ENCODE data around the gene KDM7A. TPM values are rescaled to one million over a fixed set of nuclear protein-coding genes. Genes with fewer than 3 reads are reported as not detected.

The KDM7A gene
- total RNA-seq, 1 experiment from 2014 or later: 5.1 TPM

- no TSS peak for BruUV-seq (replicated peaks)
- no peaks in the 10 kb centered on the region for H3K9me3 Mint-ChIP-seq (ENCODE audit: unreplicated experiment)
- no peak for DNase-seq
- intact Hi-C loops (cut with micrococcal nuclease; ENCODE audit: unreplicated experiment): no loop called here
- H3K36me3 Mint-ChIP-seq (ENCODE audit: insufficient read depth, unreplicated experiment): peaks cover 6% of the 10 kb centered on the region
- TF ChIP-seq CTCF (IDR thresholded peaks at IDR 0.05; ENCODE audit: insufficient read depth in 1 of 2, low read depth in 1 of 2, low read length in 1 of 2, severe bottlenecking in 1 of 2, unreplicated experiment in 1 of 2): no peak
- no peak overlapping the region for H3K27ac Mint-ChIP-seq (ENCODE audit: unreplicated experiment)
- ChIA-PET POLR2A (no interaction called here), CTCF (no interaction called here)
- Histone ChIP-seq H3K4me1 (no peaks in the 10 kb centered on the region), H3K27me3 (replicated peaks; ENCODE audit: control insufficient read depth, insufficient read depth, low read length) (no peaks in the 10 kb centered on the region), H3K4me3 (ENCODE audit: low read depth, low read length) (no peak overlapping the region), H3K9me3 (no peaks in the 10 kb centered on the region), H3K36me3 (ENCODE audit: control insufficient read depth, insufficient read depth, low read length) (no peaks in the 10 kb centered on the region)
- H3K4me1 Mint-ChIP-seq (ENCODE audit: low read depth, unreplicated experiment): peaks cover 8% of the 10 kb centered on the region
- H3K27me3 Mint-ChIP-seq (ENCODE audit: insufficient read depth, unreplicated experiment): no peaks in the 10 kb centered on the region
- no peak overlapping the region for H3K4me3 Mint-ChIP-seq (ENCODE audit: unreplicated experiment)
These were observed 120.2 kb downstream of the KDM7A start for GRCh38 chr7:140056431-140057142.

- BruUV-seq (replicated peaks): no TSS peak
- intact Hi-C loops (cut with micrococcal nuclease; ENCODE audit: unreplicated experiment): no loop called here
- CTCF ChIA-PET: no interaction called here
These were observed 121.0 kb downstream of the KDM7A start for GRCh38 chr7:140055833-140056232.

GRCh38 chr7:140054751-140055150 lies 122.0 kb downstream of the KDM7A start:
- intact Hi-C loops (cut with micrococcal nuclease; ENCODE audit: unreplicated experiment): no loop called here
- no peaks in the 10 kb centered on the region for H3K36me3 ChIP-seq (ENCODE audit: control insufficient read depth, insufficient read depth, low read length)
- no peaks in the 10 kb centered on the region for H3K27me3 Mint-ChIP-seq (ENCODE audit: insufficient read depth, unreplicated experiment)
- no TSS peak for BruUV-seq (replicated peaks)
- H3K27ac Mint-ChIP-seq (ENCODE audit: unreplicated experiment): no peak overlapping the region
- no peak for DNase-seq
- H3K4me1 Mint-ChIP-seq (ENCODE audit: low read depth, unreplicated experiment): peaks cover 1% of the 10 kb centered on the region
- peaks cover 2% of the 10 kb centered on the region for H3K4me1 ChIP-seq
- peaks cover 6% of the 10 kb centered on the region for H3K36me3 Mint-ChIP-seq (ENCODE audit: insufficient read depth, unreplicated experiment)
- ChIA-PET CTCF (no interaction called here), POLR2A (no interaction called here)
- no peaks in the 10 kb centered on the region for H3K27me3 ChIP-seq (replicated peaks; ENCODE audit: control insufficient read depth, insufficient read depth, low read length)
- no peak for TF ChIP-seq CTCF (IDR thresholded peaks at IDR 0.05; ENCODE audit: insufficient read depth in 1 of 2, low read depth in 1 of 2, low read length in 1 of 2, severe bottlenecking in 1 of 2, unreplicated experiment in 1 of 2)
- no peak overlapping the region for H3K4me3 Mint-ChIP-seq (ENCODE audit: unreplicated experiment)
- no peak overlapping the region for H3K4me3 ChIP-seq (ENCODE audit: low read depth, low read length)
- no peaks in the 10 kb centered on the region for H3K9me3 ChIP-seq
- H3K9me3 Mint-ChIP-seq (ENCODE audit: unreplicated experiment): no peaks in the 10 kb centered on the region

More at GRCh38 chr7:140055833-140056232, 121.0 kb downstream of the KDM7A start:
- H3K9me3 ChIP-seq: no peaks in the 10 kb centered on the region
- H3K4me3 Mint-ChIP-seq (ENCODE audit: unreplicated experiment): no peak overlapping the region
- H3K4me3 ChIP-seq (ENCODE audit: low read depth, low read length): no peak overlapping the region
- no peaks in the 10 kb centered on the region for H3K27me3 Mint-ChIP-seq (ENCODE audit: insufficient read depth, unreplicated experiment)
- H3K4me1 Mint-ChIP-seq (ENCODE audit: low read depth, unreplicated experiment): peaks cover 5% of the 10 kb centered on the region
- H3K36me3 Mint-ChIP-seq (ENCODE audit: insufficient read depth, unreplicated experiment): peaks cover 6% of the 10 kb centered on the region
- H3K4me1 ChIP-seq: no peaks in the 10 kb centered on the region
- no peak for TF ChIP-seq CTCF (IDR thresholded peaks at IDR 0.05; ENCODE audit: insufficient read depth in 1 of 2, low read depth in 1 of 2, low read length in 1 of 2, severe bottlenecking in 1 of 2, unreplicated experiment in 1 of 2)
- no peak overlapping the region for H3K27ac Mint-ChIP-seq (ENCODE audit: unreplicated experiment)
- POLR2A ChIA-PET: no interaction called here
- H3K27me3 ChIP-seq (replicated peaks; ENCODE audit: control insufficient read depth, insufficient read depth, low read length): no peaks in the 10 kb centered on the region
- no peaks in the 10 kb centered on the region for H3K36me3 ChIP-seq (ENCODE audit: control insufficient read depth, insufficient read depth, low read length)
- no peaks in the 10 kb centered on the region for H3K9me3 Mint-ChIP-seq (ENCODE audit: unreplicated experiment)
- no peak for DNase-seq

Data from Caco-2 (cell line).